MCF 10A (cell line): ENCODE results near the gene GARIN3. TPM values are rescaled to one million over a fixed set of nuclear protein-coding genes. Genes with fewer than 3 reads are reported as not detected.

ENCODE experiments used
- BruUV-seq: library from RNA; stranded (reverse); fragments of 400-500 nt; replicated peaks from 2 replicates; lab custom pipeline; 2021; lab: Mats Ljungman, UMichigan
- CTCF ChIA-PET: fragments of 300-600 bp; sonication (Branson Sonifier 250); formaldehyde crosslinking; extraction: SDS; loops from one replicate; lab custom pipeline; 2021; ENCODE audit warnings: antibody characterized with exemption, inconsistent platforms; lab: Yijun Ruan, JAX
- POLR2A ChIA-PET: fragments of 300-600, 350-650 bp; sonication (Branson Sonifier 250); formaldehyde crosslinking; extraction: SDS; loops from one replicate; lab custom pipeline; 2020; ENCODE audit warnings: antibody characterized with exemption, inconsistent platforms; lab: Yijun Ruan, JAX
- DNase-seq: peaks from one replicate; pipeline ENCODE4 v3.0.0-alpha.2; 2018; ENCODE audit not compliant: unreplicated experiment
- H3K27ac Mint-ChIP-seq: one replicate; pipeline ENCODE4 v1.8.0; 2022; ENCODE audit warnings: mild to moderate bottlenecking, low read depth, mixed read lengths; ENCODE audit not compliant: unreplicated experiment
- H3K27me3 Mint-ChIP-seq: one replicate; pipeline ENCODE4 v1.8.0; 2022; ENCODE audit warnings: mixed read lengths; ENCODE audit not compliant: insufficient read depth, unreplicated experiment
- H3K36me3 Mint-ChIP-seq: one replicate; pipeline ENCODE4 v1.8.0; 2022; ENCODE audit warnings: mild to moderate bottlenecking, moderate library complexity, mixed read lengths; ENCODE audit not compliant: insufficient read depth, unreplicated experiment
- H3K4me1 Mint-ChIP-seq: one replicate; pipeline ENCODE4 v1.8.0; 2022; ENCODE audit warnings: mixed read lengths; ENCODE audit not compliant: insufficient read depth, unreplicated experiment
- H3K4me3 Mint-ChIP-seq: one replicate; pipeline ENCODE4 v1.8.0; 2022; ENCODE audit warnings: mild to moderate bottlenecking, moderate library complexity, mixed read lengths; ENCODE audit not compliant: unreplicated experiment
- H3K9me3 Mint-ChIP-seq: one replicate; pipeline ENCODE4 v1.8.0; 2022; ENCODE audit warnings: mixed read lengths; ENCODE audit not compliant: unreplicated experiment
- CTCF ChIP-seq: fragments of 200-600 bp; IDR thresholded peaks from one replicate; pipeline ENCODE4 v1.8.0; 2022; ENCODE audit warnings: antibody characterized with exemption, mild to moderate bottlenecking; ENCODE audit not compliant: unreplicated experiment
- intact Hi-C: fragments of 100-400 bp; cut with micrococcal nuclease; formaldehyde crosslinking; loops from 2 replicates; pipeline ENCODE4 v1.14.1; 2022
- total RNA-seq: library from RNA; stranded (reverse); gene quantifications from 2 replicates; pipeline ENCODE4 v1.2.3, GENCODE V29; 2022

Gene GARIN3
- total RNA-seq, 1 experiment from 2014 or later, result not detected

GRCh38 chr5:157178966-157179365, 12.9 kb upstream of the GARIN3 start:
- peaks cover 8% of the 10 kb centered on the region for H3K9me3 Mint-ChIP-seq
- BruUV-seq, result no TSS peak
- H3K27me3 Mint-ChIP-seq, result peaks cover 16% of the 10 kb centered on the region
- no peak overlapping the region for H3K4me3 Mint-ChIP-seq
- no peak overlapping the region for H3K27ac Mint-ChIP-seq
- no peaks in the 10 kb centered on the region for H3K4me1 Mint-ChIP-seq
- ChIA-PET POLR2A (no interaction called here), CTCF (interaction anchor here (1.6 kb wide), 1 partner anchor 30 kb away, joined by 5 read pairs; no protein-coding TSS in a partner anchor)
- no peak for DNase-seq
- no peaks in the 10 kb centered on the region for H3K36me3 Mint-ChIP-seq
- TF ChIP-seq CTCF, result no peak
- intact Hi-C loops, result no loop called here

- H3K9me3 Mint-ChIP-seq, result peaks cover 8% of the 10 kb centered on the region
- TF ChIP-seq CTCF, result no peak
- DNase-seq, result no peak
- H3K27ac Mint-ChIP-seq, result no peak overlapping the region
- H3K4me3 Mint-ChIP-seq, result no peak overlapping the region
- no TSS peak for BruUV-seq
- no peaks in the 10 kb centered on the region for H3K4me1 Mint-ChIP-seq
- H3K27me3 Mint-ChIP-seq, result peaks cover 16% of the 10 kb centered on the region
- ChIA-PET CTCF (no interaction called here), POLR2A (no interaction called here)
- no peaks in the 10 kb centered on the region for H3K36me3 Mint-ChIP-seq
- intact Hi-C loops, result no loop called here
These were observed 11.9 kb upstream of the GARIN3 start for GRCh38 chr5:157177953-157178352.

GRCh38 chr5:157175071-157175612, 9.1 kb upstream of the GARIN3 start:
- ChIA-PET CTCF (interaction anchor here (0.6 to 2.2 kb wide), 3 partner anchors 27 to 736 kb away, joined by 3 to 26 read pairs (median 5); no protein-coding TSS in a partner anchor), POLR2A (no interaction called here)
- intact Hi-C loops, result no loop called here
- Mint-ChIP-seq H3K9me3 (peaks cover 15% of the 10 kb centered on the region), H3K27me3 (no peaks in the 10 kb centered on the region), H3K36me3 (no peaks in the 10 kb centered on the region), H3K27ac (no peak overlapping the region), H3K4me1 (no peaks in the 10 kb centered on the region), H3K4me3 (no peak overlapping the region)
- BruUV-seq, result no TSS peak
- no peak for DNase-seq
- no peak for TF ChIP-seq CTCF

GRCh38 chr5:157172403-157172802, 6.3 kb upstream of the GARIN3 start:
- Mint-ChIP-seq H3K4me1 (no peaks in the 10 kb centered on the region), H3K27ac (no peak overlapping the region), H3K27me3 (no peaks in the 10 kb centered on the region), H3K36me3 (no peaks in the 10 kb centered on the region), H3K9me3 (peaks cover 8% of the 10 kb centered on the region), H3K4me3 (no peak overlapping the region)
- no peak for DNase-seq
- ChIA-PET POLR2A (interaction anchor here (1.5 kb wide), 1 partner anchor 30 kb away, joined by 5 read pairs; the partner anchor contains the start of gene MED7), CTCF (interaction anchor here (1.0 kb wide), 1 partner anchor 23 kb away, joined by 5 read pairs; no protein-coding TSS in a partner anchor)
- no TSS peak for BruUV-seq
- no peak for TF ChIP-seq CTCF
- intact Hi-C loops, result no loop called here
